Parathyroid adenoma (tissue), 2 donors: Measurements from ENCODE around the gene AGA.

Experiments
- H2AFZ ChIP-seq: fragments of 300-600 bp; sonication (generic); one replicate; pipeline ENCODE4 v1.7.0; 2017; ENCODE audit warnings: antibody characterized with exemption, mild to moderate bottlenecking
- H3K27ac ChIP-seq: fragments of 300-600 bp; sonication (generic); one replicate; pipeline ENCODE4 v1.7.0; 2017
- H3K27me3 ChIP-seq: fragments of 300-600 bp; sonication (generic); one replicate; pipeline ENCODE4 v1.7.0; 2017; ENCODE audit warnings: low read length; ENCODE audit not compliant: control insufficient read depth, insufficient read depth
- H3K36me3 ChIP-seq: fragments of 300-600 bp; sonication (generic); one replicate; pipeline ENCODE4 v1.7.0; 2017; ENCODE audit warnings: low read length; ENCODE audit not compliant: control insufficient read depth, insufficient read depth
- H3K4me1 ChIP-seq: fragments of 300-600 bp; sonication (generic); one replicate; pipeline ENCODE4 v1.7.0; 2017; ENCODE audit warnings: control low read depth
- H3K4me2 ChIP-seq: fragments of 300-600 bp; sonication (generic); one replicate; pipeline ENCODE4 v1.7.0; 2017; ENCODE audit warnings: low read length
- H3K4me3 ChIP-seq: fragments of 300-600 bp; sonication (generic); one replicate; pipeline ENCODE4 v1.7.0; 2017; ENCODE audit warnings: low read depth, low read length
- H3K79me2 ChIP-seq: fragments of 300-600 bp; sonication (generic); one replicate; pipeline ENCODE4 v1.7.0; 2017; ENCODE audit warnings: control low read depth
- H3K9ac ChIP-seq: fragments of 300-600 bp; sonication (generic); one replicate; pipeline ENCODE4 v1.7.0; 2017; ENCODE audit warnings: mild to moderate bottlenecking
- H3K9me3 ChIP-seq: fragments of 300-600 bp; sonication (generic); one replicate; pipeline ENCODE4 v1.7.0; 2017; ENCODE audit warnings: low read length; ENCODE audit not compliant: control insufficient read depth
- CTCF ChIP-seq: fragments of 300-600 bp; sonication (generic); IDR thresholded peaks from one replicate; pipeline ENCODE4 v1.7.0; 2017; ENCODE audit warnings: antibody characterized with exemption, mild to moderate bottlenecking
- donor health status: primary hyperparathyroidism.

The AGA gene

DNA sequence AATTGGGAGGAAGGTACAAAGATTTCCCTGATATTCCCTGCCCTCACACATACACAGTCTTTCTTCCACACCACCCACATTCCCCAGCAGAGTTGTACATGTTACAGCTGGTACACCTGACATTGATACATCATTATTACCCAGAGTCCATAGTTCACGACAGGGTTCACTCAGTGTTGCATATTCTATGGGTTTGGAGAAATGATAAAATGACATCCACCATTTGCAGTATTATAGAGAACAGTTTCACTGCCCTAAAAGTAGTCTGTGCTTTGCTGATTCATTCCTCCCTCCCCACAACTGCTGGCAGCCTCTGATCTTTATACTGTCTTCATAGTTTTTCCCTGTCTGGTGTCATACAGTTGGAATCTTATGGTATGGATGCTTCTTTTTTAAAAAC is 15.0 kb downstream of the AGA start:
- Histone ChIP-seq H3K4me2 (no peak overlapping the region), H3K4me3 (no peak overlapping the region), H3K9ac (no peak overlapping the region), H3K27me3 (no peaks in the 10 kb centered on the region), H3K36me3 (no peaks in the 10 kb centered on the region), H3K79me2 (no peaks in the 10 kb centered on the region), H3K27ac (no peak overlapping the region), H3K9me3 (no peaks in the 10 kb centered on the region), H2AFZ (no peak overlapping the region), H3K4me1 (no peaks in the 10 kb centered on the region)
- no peak for TF ChIP-seq CTCF

GRCh38 chr4:177419434-177419833 is 22.8 kb downstream of the AGA start:
- TF ChIP-seq CTCF, result no peak
- Histone ChIP-seq H3K27me3 (no peaks in the 10 kb centered on the region), H3K79me2 (no peaks in the 10 kb centered on the region), H3K9me3 (no peaks in the 10 kb centered on the region), H3K27ac (no peak overlapping the region), H2AFZ (no peak overlapping the region), H3K4me2 (no peak overlapping the region), H3K9ac (no peak overlapping the region), H3K4me3 (no peak overlapping the region), H3K36me3 (no peaks in the 10 kb centered on the region), H3K4me1 (no peaks in the 10 kb centered on the region)

GRCh38 chr4:177413656-177414055 is 28.6 kb downstream of the AGA start:
- Histone ChIP-seq H3K27ac (no peak overlapping the region), H3K9ac (no peak overlapping the region)

GRCh38 chr4:177413076-177413475 is 29.2 kb downstream of the AGA start:
- Histone ChIP-seq H3K27me3 (no peaks in the 10 kb centered on the region), H3K9ac (no peak overlapping the region), H3K9me3 (no peaks in the 10 kb centered on the region), H3K4me2 (no peak overlapping the region), H3K27ac (no peak overlapping the region), H3K36me3 (no peaks in the 10 kb centered on the region), H2AFZ (no peak overlapping the region), H3K79me2 (no peaks in the 10 kb centered on the region), H3K4me3 (no peak overlapping the region), H3K4me1 (no peaks in the 10 kb centered on the region)
- no peak for TF ChIP-seq CTCF

More at GRCh38 chr4:177413656-177414055, 28.6 kb downstream of the AGA start:
- Histone ChIP-seq H3K4me3 (no peak overlapping the region), H3K4me1 (no peaks in the 10 kb centered on the region), H3K79me2 (no peaks in the 10 kb centered on the region), H2AFZ (no peak overlapping the region), H3K4me2 (no peak overlapping the region), H3K27me3 (no peaks in the 10 kb centered on the region), H3K9me3 (no peaks in the 10 kb centered on the region), H3K36me3 (no peaks in the 10 kb centered on the region)
- no peak for TF ChIP-seq CTCF

- Histone ChIP-seq H3K9me3 (no peaks in the 10 kb centered on the region), H3K4me3 (no peak overlapping the region), H3K9ac (no peak overlapping the region), H3K79me2 (no peaks in the 10 kb centered on the region), H3K27me3 (no peaks in the 10 kb centered on the region), H3K27ac (no peak overlapping the region), H2AFZ (no peak overlapping the region), H3K4me1 (no peaks in the 10 kb centered on the region), H3K4me2 (no peak overlapping the region), H3K36me3 (no peaks in the 10 kb centered on the region)
- no peak for TF ChIP-seq CTCF
Measured at GRCh38 chr4:177411996-177412395, 30.2 kb downstream of the AGA start.
